Vagina (tissue), 2 donors: ENCODE measurements around the gene ZNF655. TPM values are rescaled to one million over a fixed set of nuclear protein-coding genes. Genes with fewer than 3 reads are reported as not detected.

ENCODE experiments used
- DNase-seq, 2 donors: peaks; one replicate each; pipeline ENCODE4 v3.0.0-alpha.2; 2017; ENCODE audit errors: extremely low spot score in 2 of 2
- H3K27ac ChIP-seq: fragments of 200-600 bp; sonication (generic); one replicate; pipeline ENCODE4 v1.5.1; 2019
- H3K27me3 ChIP-seq: fragments of 200-600 bp; sonication (generic); one replicate; pipeline ENCODE4 v1.5.1; 2019
- H3K36me3 ChIP-seq, 2 donors: fragments of 200-600 bp; sonication (generic); one replicate each; pipeline ENCODE4 v1.5.1; 2017 to 2019
- H3K4me1 ChIP-seq: fragments of 200-600 bp; sonication (generic); one replicate; pipeline ENCODE4 v1.5.1; 2019
- H3K4me3 ChIP-seq, 2 donors: fragments of 200-600 bp; sonication (generic); 1 replicate in 1 of 2; 2 replicates in 1 of 2; pipeline ENCODE4 v1.5.1; 2016 to 2019
- H3K9me3 ChIP-seq: fragments of 200-600 bp; sonication (generic); one replicate; pipeline ENCODE4 v1.5.1; 2019
- CTCF ChIP-seq, 3 experiments: fragments of 450-650 bp in 2 of 3; fragments of 200-600 bp in 1 of 3; sonication (generic) in 1 of 3; IDR thresholded peaks; one replicate each; pipeline ENCODE4 v1.5.1; 2017 to 2019; ENCODE audit warnings: antibody characterized with exemption in 3 of 3, mild to moderate bottlenecking in 2 of 3, moderate library complexity in 2 of 3
- POLR2A ChIP-seq, 2 donors: fragments of 450-650 bp; IDR thresholded peaks; one replicate each; pipeline ENCODE4 v1.6.1; 2017; ENCODE audit warnings: antibody characterized with exemption in 2 of 2, mild to moderate bottlenecking in 2 of 2, moderate library complexity in 2 of 2
- POLR2AphosphoS5 ChIP-seq, 2 donors: sonication (generic); formaldehyde crosslinking; IDR thresholded peaks; one replicate each; pipeline ENCODE4 v1.9.0; 2017; ENCODE audit warnings: antibody characterized with exemption in 2 of 2, mild to moderate bottlenecking in 2 of 2, low read depth in 1 of 2; ENCODE audit not compliant: insufficient read depth in 1 of 2
- intact Hi-C: fragments of 100-400 bp; cut with DNase I; formaldehyde crosslinking; loops from one replicate; pipeline ENCODE4 v1.15.1; 2023
- total RNA-seq: library from RNA; depleted of rRNA; stranded (reverse); fragments of >200 nt; gene quantifications from one replicate; pipeline ENCODE4 v1.2.3, GENCODE V29; 2016

ZNF655 gene
- total RNA-seq, 1 donor from 2014 or later = 144 TPM

GRCh38 chr7:99531354-99531765 is 27.1 kb upstream of the ZNF655 start:
- Histone ChIP-seq H3K27ac (no peak overlapping the region), H3K4me1 (no peaks in the 10 kb centered on the region), H3K36me3 (peaks cover 6 to 64% of the 10 kb centered on the region in 2 donors), H3K27me3 (no peaks in the 10 kb centered on the region), H3K4me3 (peak overlapping the region in 1 of 2 donors; percentile 1), H3K9me3 (peaks cover 31% of the 10 kb centered on the region)
- DNase-seq = no peak
- no peak for TF ChIP-seq CTCF (IDR thresholded peaks at IDR 0.05)
- no peak for TF ChIP-seq POLR2A (IDR thresholded peaks at IDR 0.05)
- TF ChIP-seq POLR2AphosphoS5 (IDR thresholded peaks at IDR 0.05; ENCODE audit: insufficient read depth in 1 of 2, low read depth in 1 of 2) = no peak
- intact Hi-C loops = no loop called here

- no peak for TF ChIP-seq CTCF (IDR thresholded peaks at IDR 0.05)
- H3K4me1 ChIP-seq = no peaks in the 10 kb centered on the region
- no peak overlapping the region for H3K4me3 ChIP-seq
- no peak for DNase-seq
- intact Hi-C loops = no loop called here
- no peak overlapping the region for H3K27ac ChIP-seq
- peaks cover 25% of the 10 kb centered on the region for H3K9me3 ChIP-seq
- H3K27me3 ChIP-seq = no peaks in the 10 kb centered on the region
- peaks cover 6 to 22% of the 10 kb centered on the region in 2 donors for H3K36me3 ChIP-seq
Measured at GRCh38 chr7:99535667-99536066, 22.8 kb upstream of the ZNF655 start.

GRCh38 chr7:99539213-99539811 is 19.1 kb upstream of the ZNF655 start:
- Histone ChIP-seq H3K4me3 (no peak overlapping the region), H3K36me3 (no peaks in the 10 kb centered on the region), H3K27me3 (no peaks in the 10 kb centered on the region), H3K9me3 (no peaks in the 10 kb centered on the region), H3K4me1 (no peaks in the 10 kb centered on the region), H3K27ac (no peak overlapping the region)
- DNase-seq = no peak
- no peak for TF ChIP-seq CTCF (IDR thresholded peaks at IDR 0.05)
- no peak for TF ChIP-seq POLR2AphosphoS5 (IDR thresholded peaks at IDR 0.05; ENCODE audit: insufficient read depth in 1 of 2, low read depth in 1 of 2)
- no peak for TF ChIP-seq POLR2A (IDR thresholded peaks at IDR 0.05)
- intact Hi-C loops = no loop called here

- H3K27me3 ChIP-seq = no peaks in the 10 kb centered on the region
- H3K36me3 ChIP-seq = no peaks in the 10 kb centered on the region
- H3K4me1 ChIP-seq = no peaks in the 10 kb centered on the region
- DNase-seq = no peak
- intact Hi-C loops = no loop called here
- TF ChIP-seq CTCF (IDR thresholded peaks at IDR 0.05) (no peak), POLR2AphosphoS5 (IDR thresholded peaks at IDR 0.05; ENCODE audit: insufficient read depth in 1 of 2, low read depth in 1 of 2) (no peak), POLR2A (IDR thresholded peaks at IDR 0.05) (no peak)
- H3K9me3 ChIP-seq = no peaks in the 10 kb centered on the region
- no peak overlapping the region for H3K4me3 ChIP-seq
- no peak overlapping the region for H3K27ac ChIP-seq
Measured at GRCh38 chr7:99540542-99540941, 17.9 kb upstream of the ZNF655 start.

GRCh38 chr7:99541212-99541611 is 17.2 kb upstream of the ZNF655 start:
- Histone ChIP-seq H3K27ac (no peak overlapping the region), H3K9me3 (no peaks in the 10 kb centered on the region), H3K36me3 (no peaks in the 10 kb centered on the region), H3K4me3 (no peak overlapping the region), H3K27me3 (no peaks in the 10 kb centered on the region), H3K4me1 (no peaks in the 10 kb centered on the region)
- no peak for DNase-seq
- TF ChIP-seq POLR2AphosphoS5 (IDR thresholded peaks at IDR 0.05; ENCODE audit: insufficient read depth in 1 of 2, low read depth in 1 of 2) (no peak), CTCF (IDR thresholded peaks at IDR 0.05) (no peak), POLR2A (IDR thresholded peaks at IDR 0.05) (no peak)
- intact Hi-C loops = no loop called here
